HG03342 (cell line): ENCODE data around the gene GAL.

ENCODE experiments used
- ATAC-seq: cut with Tn5 transposase; IDR thresholded peaks from one replicate; pipeline ENCODE4 v1.9.1; 2021; ENCODE audit warnings: mild to moderate bottlenecking, moderate library complexity; ENCODE audit not compliant: unreplicated experiment

The GAL gene

DNA sequence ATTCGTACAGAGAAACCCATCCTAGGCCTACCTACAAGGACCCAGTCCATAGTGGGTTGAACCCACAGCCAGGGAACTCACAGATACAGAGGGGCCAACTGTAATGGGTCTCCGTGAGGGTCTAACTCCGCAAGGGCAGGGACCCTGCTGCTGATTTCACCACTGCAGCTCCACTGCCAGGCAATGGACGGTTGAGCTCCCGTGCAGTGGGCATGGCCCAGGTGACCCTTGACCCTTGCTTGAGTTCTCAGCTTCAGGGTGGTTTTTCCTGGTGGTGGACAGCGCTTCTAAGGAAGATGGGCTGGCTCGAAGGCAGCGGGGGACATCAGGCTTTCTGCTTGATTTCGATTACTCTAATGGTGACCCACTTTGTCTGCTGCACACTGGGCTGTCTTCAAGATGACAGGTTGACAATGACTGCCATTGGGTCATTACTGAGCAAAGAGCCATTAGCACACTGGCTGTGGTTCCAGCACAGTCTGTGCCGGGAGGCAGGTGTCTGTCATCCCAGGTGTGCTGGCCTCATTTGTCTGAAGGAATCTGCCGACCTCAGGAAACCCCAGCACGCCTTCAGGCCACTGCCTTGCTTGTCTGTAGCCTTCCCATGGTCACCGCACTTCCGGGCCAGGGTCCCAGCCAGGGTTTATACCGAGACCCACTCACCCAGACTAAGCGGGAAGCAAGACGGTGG lies 3.7 kb upstream of the GAL start:
- ATAC-seq = no peak

DNA sequence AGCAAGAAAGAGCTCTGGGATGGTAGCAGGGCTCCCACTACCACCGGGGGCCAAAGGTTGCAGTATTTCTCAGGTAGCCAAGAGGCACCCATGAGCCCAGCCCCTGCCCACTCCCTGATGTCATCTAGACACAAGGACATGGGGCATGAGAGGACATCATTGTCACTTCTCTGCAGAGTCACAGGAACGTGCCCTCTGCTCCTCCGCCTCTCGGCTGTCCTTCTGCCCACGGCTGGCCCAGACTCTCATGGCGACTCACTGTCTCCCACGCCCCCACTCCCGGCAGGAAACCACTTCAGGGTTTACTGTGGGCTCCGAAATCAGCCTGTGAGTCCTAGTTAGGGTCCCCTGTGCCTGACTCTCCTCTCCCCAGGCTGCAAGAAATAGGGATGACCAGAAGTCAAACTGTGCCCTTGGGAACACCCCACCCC lies 1.8 kb upstream of the GAL start:
- ATAC-seq = no peak

DNA sequence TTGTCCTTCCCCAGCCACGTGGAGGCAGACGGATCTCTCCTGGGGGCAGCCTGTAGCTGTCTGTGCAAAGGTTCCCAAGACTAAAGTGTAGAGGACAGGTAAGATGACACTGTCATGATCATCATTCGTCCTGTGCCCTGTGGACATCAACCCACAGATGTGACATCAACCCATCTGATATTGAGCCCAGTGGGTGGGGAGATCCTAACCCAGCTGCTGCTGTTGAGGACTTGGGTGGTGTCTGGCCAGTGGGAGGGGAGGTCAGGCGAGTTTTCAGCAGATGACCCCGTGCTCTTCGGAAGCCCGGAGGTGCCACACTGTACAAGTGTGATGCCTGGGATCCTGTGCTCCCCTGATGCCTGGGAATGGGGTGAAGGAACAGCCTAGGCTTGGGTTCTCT lies 1.2 kb upstream of the GAL start:
- ATAC-seq = no peak

DNA sequence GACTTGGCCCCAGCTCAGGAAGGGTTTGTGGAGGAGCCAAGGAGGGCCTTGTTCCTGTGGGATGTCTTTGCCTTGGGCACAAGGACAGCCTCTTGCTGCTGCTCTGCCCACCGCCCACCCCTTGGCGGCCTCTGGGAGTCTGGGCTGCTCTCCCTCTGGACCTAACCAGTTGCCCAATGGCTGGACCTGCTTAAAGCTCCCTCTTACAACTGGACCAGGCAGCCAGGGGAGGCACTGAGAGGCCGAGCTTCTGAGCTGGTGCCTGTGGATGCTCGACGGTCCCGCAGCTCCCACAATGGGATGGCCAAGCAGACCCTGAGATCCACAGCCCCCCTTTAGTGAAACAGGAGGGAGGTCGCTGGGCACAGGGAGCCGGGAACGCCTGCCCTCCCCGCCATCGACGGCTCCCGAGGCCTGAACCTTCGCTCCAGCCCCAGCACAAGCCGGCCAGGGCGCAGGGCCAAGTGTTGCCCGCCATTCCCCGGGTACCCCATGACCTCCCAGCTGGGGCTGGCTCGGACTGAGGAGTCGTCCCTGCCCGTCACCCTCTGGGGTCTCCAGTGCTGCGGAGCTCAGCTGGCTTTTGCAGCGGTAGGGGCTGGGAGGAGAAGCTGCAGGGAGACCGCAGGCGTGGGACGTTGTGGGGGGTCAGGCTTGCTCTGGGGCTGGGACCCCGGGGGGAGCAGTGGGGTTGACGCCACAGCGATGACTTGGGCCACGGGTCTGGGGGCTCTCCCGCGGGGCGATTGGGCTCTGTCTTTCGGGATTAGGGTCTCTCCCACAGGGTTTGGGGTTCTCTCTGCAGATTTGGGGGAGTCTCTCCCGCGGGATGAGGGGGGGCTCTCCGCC lies 584 bp upstream of the GAL start:
- ATAC-seq = no peak

DNA sequence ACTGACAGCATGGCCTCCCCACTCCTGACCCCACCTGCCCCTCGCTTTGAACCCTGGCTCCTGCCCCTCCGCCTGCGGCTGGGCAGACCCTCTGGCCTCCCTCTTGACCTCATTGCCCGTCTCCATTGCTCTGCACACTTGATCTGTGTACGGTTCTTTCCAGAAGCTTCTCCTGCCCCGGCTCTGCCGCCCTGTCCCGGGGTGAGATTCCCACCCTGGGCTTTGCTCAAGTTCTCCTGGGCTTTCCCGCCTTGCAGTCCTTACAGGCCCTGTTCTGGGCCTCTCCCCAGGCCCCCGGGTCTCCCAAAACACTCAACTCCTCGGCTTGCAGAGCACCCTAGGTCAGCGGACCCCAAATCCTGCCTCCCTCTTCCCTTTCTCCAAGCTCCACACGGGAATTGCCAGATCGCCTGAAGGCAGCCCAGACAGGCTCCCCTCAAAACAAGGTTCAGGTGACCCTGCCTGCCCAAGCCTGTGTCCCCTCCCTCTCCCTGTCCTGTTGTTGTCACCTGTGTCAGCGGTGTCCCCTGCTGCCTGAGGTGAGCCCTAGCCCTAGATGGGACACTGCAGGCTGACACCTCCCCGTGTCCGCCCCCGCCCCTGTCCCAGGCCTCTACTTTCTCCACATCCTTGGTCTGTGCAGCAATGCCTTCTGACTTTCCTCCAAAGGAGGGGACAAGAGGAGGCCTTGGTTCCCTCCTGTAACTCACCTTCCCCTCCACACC lies 1.5 kb downstream of the GAL start:
- no peak for ATAC-seq

DNA sequence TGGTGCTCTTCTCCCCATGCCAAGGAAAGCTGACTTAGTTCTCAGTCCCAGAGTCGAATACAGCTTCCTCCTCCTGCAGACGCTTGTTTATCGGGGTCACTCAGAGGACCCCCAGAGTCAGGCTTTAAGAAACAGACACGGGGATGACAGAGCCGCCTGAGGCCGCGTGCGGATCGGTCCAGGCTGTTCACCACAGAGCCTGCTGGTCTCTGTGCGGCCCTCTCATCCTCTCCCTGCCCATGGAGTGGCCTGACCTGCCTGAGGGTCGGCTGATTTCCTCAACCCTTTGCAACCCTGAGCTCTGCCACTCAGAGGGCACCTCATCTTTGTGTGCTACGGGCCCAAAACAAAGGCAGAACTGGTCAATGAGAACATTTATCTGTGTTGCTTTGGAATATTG lies 2.1 kb downstream of the GAL start:
- ATAC-seq = no peak

DNA sequence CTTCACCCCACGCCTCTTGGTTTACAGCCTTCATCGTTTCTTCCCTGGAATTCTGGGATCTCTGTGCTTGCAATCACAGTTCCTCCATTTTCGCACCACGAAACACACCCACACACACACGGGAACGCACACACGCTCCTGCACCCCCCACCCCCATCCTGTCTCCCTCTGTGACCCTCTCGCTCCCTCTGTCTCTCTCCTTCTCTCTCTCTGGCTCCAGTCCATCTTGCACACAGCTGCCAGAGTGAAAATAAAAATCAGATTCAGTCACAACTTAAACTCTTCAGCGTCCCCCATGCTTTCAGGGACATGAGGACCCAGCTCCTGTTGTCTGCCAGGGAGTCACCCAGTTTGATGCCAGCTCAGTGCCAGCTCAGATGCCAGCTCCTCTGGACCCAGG lies 3.0 kb downstream of the GAL start:
- ATAC-seq = no peak

DNA sequence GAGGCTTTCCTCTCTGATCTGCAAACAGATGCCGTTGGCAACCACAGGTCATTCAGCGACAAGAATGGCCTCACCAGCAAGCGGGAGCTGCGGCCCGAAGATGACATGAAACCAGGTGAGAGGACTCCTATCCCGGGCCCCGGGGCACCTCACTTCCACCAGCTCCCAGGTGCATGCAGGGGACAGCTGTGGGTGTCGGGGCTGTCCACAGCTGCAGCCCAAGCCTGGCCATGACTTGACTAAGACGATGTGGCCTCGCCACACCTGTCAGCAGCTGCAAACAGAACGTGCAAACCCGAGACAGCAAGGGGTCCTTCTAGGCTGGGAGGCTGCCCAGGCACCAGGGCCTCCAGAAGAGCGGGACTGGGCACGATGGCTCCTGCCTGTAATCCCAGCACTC lies 3.6 kb downstream of the GAL start:
- no peak for ATAC-seq

DNA sequence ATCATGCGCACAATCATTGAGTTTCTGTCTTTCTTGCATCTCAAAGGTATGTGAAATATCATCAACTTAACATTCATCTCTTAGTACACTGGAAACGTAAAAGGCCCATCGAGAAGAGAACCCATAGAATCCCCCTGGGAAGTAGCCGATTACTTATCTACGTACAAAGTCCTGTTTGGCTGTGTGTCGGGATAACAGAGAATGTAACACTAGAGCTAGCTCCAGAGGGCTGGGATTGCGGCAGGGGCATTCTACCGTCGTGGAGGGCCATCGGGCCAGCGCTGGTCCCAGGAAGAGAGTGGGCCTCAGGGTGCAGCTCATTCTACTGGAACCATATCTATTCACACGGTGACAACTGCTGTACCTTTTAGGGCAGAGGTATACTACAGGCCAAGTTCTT lies 4.5 kb downstream of the GAL start:
- ATAC-seq = no peak

DNA sequence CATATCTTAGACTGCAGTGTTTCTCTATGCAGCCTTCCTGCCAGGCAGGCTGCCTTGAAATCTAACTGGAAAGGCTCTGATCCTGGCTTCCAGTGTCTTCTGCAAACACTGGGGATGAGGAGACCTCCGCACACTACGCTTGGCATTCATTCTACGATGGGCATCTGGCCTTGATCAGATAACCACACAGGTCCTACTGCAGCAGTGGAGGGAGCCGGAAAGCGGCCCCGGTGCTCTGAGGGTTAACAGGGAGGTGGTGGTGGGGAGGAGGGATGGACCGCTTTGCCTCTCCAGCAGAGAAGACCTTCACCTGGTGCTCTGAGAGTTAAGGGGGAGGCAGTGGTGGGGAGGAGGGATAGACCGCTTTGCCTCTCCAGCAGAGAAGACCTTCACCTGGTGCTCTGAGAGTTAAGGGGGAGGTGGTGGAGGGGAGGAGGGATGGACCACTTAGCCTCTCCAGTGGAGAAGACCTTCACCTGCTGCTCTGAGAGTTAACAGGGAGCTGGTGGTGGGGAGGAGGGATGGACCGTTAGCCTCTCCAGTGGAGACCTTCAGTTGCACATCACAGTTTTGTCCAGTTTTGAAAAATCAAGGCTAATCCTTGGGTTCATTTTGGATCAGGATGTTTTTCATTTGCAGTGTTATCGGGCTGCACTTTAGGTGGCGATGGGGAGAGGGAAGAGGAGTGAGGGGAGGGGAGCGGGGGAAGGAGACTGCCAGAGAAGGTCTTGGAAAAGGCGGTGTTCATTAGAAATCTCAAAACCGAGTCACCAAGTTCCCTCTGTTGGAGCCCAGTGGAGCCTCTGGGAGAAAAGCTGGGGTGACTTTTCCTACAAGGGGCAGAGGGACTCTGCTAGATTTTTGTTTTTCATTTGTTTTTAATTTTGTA lies 5.6 kb downstream of the GAL start:
- ATAC-seq = no peak

DNA sequence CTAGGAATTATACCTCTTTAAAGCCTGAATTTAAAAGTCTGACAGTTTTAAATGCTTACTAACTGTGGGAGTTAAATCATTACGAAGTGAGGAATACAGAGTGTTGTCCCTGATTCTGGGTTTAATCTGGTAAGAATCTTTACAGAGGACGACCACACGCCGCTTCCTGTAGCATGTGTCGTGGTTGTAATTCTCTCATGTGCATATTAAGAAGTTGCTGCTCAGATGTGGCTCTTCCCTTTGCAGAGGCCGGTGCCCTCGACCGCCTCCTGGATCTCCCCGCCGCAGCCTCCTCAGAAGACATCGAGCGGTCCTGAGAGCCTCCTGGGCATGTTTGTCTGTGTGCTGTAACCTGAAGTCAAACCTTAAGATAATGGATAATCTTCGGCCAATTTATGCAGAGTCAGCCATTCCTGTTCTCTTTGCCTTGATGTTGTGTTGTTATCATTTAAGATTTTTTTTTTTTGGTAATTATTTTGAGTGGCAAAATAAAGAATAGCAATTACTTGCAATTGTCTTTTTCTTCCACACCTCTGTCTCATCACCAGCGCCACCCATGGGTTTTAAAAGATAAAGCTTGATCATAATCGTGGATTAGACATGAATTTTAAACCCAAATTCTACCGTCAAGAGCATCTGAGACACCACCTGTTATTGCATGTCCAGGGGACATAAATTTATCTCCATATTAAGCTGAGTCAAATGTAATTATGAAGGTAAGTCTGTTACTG lies 6.5 kb downstream of the GAL start:
- ATAC-seq = no peak

DNA sequence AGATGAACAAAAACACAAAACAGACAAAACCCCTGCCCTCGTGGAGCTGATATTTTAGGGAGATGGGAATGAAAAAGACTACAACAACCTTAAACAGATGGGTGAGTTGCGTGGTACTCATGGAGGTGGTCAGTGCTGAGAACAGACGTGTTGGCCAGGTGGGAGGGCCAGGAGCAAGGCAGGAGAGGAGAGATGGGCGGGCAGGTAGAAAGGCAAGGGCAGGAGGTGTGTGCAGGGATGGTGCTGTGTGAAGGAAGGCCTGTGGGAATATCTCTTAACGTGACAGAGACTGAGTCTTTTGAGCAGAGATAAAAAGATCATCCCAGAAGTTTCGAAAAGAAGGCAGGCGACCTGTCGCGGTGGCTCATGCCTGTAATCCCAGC lies 7.0 kb downstream of the GAL start:
- ATAC-seq = no peak

DNA sequence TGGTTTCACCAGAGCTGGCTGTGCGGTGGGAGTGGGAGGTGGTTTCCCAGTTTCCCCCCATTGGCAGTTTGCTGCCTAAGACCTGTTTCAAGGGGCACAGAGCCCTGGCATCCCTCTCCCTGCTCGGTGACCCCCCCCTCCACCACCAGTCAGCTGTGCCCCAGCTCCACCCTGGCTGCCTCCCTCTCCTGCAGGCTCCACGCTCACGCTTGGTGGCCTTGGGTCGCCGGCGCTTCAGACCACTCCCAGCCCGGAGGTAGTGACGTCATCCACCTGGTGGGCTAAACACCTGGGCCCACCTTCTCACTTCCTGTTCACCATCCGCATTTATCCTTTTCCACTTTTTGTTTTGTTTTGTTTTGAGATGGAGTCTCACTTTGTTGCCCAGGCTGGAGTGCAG lies 7.8 kb downstream of the GAL start:
- ATAC-seq = no peak

DNA sequence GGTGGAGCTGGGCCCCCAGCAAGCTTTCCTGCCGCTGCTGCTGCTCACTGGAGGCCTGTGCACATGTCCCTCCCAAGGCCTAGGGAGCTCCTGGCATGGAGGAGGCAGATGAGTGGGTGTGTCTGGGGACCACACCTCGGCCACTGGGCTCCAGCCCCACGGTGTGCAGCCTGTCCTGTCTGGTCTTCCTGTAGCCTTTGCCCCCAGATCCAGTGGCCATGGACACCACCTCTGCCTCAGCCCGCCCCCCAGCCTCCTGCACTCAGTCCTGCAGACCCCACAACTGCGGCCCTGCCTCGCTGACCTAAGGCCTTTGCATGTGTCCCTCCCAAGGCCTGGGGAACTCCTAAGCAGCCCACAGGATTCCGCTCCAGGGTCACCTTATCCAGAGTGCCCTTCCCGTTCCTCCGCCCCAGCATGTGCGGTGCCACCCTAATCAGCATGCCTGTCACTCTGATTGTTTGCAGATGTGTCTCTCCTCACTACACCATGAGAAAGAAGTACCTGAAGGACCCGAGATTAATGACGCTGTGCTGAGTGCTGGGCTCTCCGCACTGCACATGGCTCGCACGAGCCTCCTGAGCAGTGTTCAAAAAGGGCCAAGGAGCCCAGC lies 8.6 kb downstream of the GAL start:
- ATAC-seq = no peak

DNA sequence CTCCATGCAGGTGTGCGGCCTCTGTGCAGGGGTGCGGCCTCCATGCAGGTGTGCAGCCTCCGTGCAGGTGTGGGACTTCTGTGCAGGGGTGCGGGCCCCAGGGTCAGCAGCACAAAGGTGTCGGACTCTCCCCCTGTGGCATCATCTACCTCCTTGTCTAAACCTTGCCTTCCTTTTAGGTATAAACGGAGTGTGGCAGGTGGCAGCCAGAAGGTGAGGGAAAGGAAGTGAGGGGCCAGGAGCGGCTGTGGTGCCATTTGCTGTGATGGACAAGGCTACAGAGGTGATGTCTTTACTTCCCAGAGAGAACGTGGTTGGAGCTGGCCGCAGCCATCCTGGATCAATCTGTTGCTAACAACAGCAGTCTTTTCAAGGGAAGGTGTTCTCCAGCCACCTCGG lies 9.1 kb downstream of the GAL start:
- no peak for ATAC-seq

DNA sequence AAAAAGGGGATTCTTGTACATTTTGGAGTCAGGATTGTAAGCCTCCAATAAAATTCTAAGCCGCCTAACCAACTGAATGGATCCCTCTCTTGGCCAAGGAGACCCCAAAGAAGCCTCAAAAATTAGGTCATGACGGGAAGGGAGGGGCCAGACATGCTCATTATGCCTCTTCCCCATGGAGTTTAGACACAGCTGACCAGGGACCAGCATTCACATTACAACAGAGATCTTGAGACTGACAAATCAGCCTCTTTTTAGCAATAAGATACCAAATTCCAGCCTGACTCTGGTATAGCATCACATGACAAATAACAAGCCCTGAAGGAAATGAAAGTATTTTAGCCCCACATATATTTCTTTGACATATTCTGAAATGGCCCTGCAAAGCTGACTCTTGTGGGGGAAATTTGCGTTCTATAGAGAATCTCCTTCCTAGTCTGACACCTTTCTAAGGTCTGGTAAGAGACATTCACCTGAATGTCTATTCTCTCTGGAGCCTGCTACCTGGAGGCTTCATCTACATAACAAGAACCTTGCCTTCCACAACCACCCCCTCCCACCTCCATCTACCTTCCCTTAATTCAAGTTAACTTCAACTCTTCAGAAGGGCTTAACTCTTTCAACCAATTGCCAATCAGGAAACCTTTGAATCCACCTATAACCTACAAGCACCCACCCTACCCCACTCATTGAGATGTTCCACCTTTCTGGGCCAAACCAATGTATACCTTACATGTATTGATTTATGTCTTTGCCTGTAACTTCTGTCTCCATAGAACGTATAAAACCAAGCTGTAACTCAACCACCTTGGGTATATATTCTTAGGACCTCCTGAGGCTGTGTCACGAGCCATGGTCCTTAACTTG lies 10.3 kb downstream of the GAL start:
- ATAC-seq = no peak

DNA sequence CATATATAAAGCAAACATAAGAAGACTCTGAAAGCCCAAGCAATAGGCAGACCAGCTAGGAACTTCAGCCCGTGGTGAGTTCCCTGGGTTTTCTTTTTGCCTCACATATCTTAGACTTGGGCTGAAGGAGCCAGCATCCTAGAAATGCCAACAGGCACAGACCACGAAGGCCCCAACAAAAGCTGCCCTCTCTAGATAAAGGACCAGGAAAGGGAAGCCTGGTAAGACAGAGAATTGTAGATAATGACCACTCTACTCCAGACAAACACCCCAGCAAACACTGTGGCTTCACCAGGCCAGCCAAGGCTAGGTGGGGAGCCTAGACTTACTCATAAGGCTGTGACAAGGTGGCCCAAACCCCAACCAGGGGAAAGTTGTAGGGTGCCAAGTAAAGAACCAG lies 11.2 kb downstream of the GAL start:
- ATAC-seq = no peak

DNA sequence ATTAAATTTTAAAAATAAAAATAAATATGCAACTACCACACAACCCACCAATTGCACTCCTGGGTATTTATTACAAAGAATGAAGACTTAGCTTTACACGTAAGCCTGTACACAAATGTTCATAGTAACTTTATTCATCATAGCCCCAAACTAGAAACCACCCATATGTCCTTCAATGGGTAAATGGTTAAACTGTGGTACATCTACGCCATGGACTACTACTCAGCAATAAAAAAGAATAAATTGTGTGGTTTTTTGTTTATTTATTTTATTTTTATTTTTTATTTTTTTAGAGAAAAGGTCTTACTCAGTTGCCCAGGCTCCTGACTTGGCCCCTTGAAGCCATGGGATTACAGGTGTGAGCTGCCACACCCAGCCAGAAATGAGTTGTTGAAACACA lies 14.6 kb downstream of the GAL start:
- no peak for ATAC-seq

DNA sequence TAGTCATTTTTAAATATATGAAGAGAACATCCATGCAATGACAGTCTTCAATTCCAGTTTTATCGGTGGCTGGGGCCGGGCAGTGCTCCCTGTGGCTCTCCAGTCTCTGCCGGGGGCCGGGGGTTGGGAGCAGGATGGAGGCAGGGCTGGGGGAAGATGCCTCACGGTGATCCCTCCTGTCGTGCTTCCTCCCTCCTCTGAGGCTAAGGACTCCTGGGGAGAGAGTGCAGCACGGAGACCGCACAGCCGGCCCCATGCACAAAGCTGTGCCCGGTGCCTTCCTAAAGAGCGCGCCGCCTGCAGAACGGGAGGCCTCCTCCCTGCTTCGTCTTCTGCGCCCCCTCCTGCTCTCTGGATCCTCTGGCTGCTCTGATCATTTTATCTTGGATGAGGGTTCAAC lies 20.5 kb downstream of the GAL start:
- no peak for ATAC-seq
